Activated naive CD4-positive, alpha-beta T cell treated with anti-CD3 and anti-CD28 coated beads, Interleukin-2, amount 50 U/mL, for 72 hours (primary cell): ENCODE results near the gene GK. TPM values are rescaled to one million over a fixed set of nuclear protein-coding genes. Genes with fewer than 3 reads are reported as not detected.
A peak's percentile ranks its signal among the peaks of the same experiment; 100 is the strongest.

Source experiments
- ATAC-seq, 2 donors: fragments of 150-1000 bp; cut with Tn5 transposase; 2 replicates each; pipeline ENCODE4 v1.10.0; 2021; ENCODE audit warnings: mild to moderate bottlenecking in 2 of 2, moderate library complexity in 2 of 2
- DNase-seq, 2 donors: peaks; one replicate each; pipeline ENCODE4 v3.0.0; 2021 to 2022; ENCODE audit warnings: low spot score in 2 of 2
- H3K27ac Mint-ChIP-seq, 2 donors: one replicate each; pipeline ENCODE4 v1.8.0; 2022; ENCODE audit warnings: mild to moderate bottlenecking in 2 of 2, mixed read lengths in 2 of 2
- H3K36me3 Mint-ChIP-seq, 2 donors: one replicate each; pipeline ENCODE4 v1.8.0; 2022; ENCODE audit warnings: mixed read lengths in 2 of 2
- H3K9me3 Mint-ChIP-seq, 2 donors: one replicate each; pipeline ENCODE4 v1.8.0; 2022; ENCODE audit warnings: mixed read lengths in 2 of 2
- total RNA-seq, 2 donors: library from RNA; stranded (reverse); gene quantifications; one replicate each; pipeline ENCODE4 v1.2.3, GENCODE V29; 2022

GK gene
- total RNA-seq, 2 donors from 2014 or later = 53.1 to 147 TPM

- Mint-ChIP-seq H3K9me3 (no peaks in the 10 kb centered on the region), H3K36me3 (peaks cover 7 to 29% of the 10 kb centered on the region in 2 donors), H3K27ac (no peak overlapping the region)
- ATAC-seq = no peak
- no peak for DNase-seq
These were observed 20.8 kb downstream of the GK start for GRCh38 chrX:30673884-30674598.

- DNase-seq (no peak), ATAC-seq (no peak)
- Mint-ChIP-seq H3K27ac (no peak overlapping the region), H3K9me3 (no peaks in the 10 kb centered on the region), H3K36me3 (peaks cover 7 to 35% of the 10 kb centered on the region in 2 donors)
These were observed 21.6 kb downstream of the GK start for GRCh38 chrX:30674799-30675198.

DNA sequence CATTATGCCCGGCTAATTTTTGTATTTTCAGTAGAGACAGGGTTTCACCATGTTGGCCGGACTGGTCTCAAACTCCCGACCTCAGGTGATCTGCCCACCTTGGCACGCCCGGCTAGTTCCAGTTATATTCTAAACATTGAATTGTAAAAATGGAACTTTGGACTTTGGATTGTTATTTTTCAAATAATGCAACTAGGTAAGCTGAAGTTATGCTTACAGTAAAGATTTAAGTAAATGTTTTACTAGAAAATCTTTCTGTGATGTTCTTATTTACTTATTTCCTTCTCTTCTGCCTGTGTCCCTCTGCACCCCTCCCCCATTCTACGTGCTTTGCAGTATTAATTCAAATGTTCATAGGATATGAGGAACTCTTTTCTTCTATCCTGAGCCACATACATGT is 26.1 kb downstream of the GK start:
- no peak for DNase-seq
- Mint-ChIP-seq H3K27ac (no peak overlapping the region), H3K9me3 (no peaks in the 10 kb centered on the region), H3K36me3 (peaks cover 0 to 20% of the 10 kb centered on the region in 2 donors)
- ATAC-seq = no peak

GRCh38 chrX:30680618-30681017 is 27.4 kb downstream of the GK start:
- Mint-ChIP-seq H3K27ac (no peak overlapping the region), H3K36me3 (peaks cover 0 to 15% of the 10 kb centered on the region in 2 donors), H3K9me3 (no peaks in the 10 kb centered on the region)
- DNase-seq (no peak), ATAC-seq (no peak)

DNA sequence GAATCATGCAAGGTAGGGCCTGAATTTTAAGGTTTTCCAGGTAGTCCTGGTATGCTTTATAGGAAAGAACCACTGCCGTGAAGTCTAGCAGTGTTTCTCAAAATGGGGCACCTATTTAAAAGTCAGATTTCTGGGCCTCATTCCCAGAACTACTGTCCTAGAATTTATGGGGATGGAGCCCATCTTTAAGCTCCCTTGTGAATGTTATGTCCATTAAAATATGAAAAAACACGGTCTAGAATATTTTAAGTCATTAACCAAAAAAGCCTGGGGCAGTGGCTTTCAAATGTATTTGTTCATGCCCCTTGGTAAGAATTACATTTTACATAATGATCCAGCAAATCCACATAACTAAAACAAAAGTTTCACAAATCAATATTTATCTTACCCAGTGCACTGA is 35.4 kb downstream of the GK start:
- Mint-ChIP-seq H3K27ac (peak overlapping the region in 1 of 2 donors; percentile 22), H3K9me3 (no peaks in the 10 kb centered on the region), H3K36me3 (peaks cover 8 to 20% of the 10 kb centered on the region in 2 donors)
- DNase-seq (no peak), ATAC-seq (no peak)

DNA sequence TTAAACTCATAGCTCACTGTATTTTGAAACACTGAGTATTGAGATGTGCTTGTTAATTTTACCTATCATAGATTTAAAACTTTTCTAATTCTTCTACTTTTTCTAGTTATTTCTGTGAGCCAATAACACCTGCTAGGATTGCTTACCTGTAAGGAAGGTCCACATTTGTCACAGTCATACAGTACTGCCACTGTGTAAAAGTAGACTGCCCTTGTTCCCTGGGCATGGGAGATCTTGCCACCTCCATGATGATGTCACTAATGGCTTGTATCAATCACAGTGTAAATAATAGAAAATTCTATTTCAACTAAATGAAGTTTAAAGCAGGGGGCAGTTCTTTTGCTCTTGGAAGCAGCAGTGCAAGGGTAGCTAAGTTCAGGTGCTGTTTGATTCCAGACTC is 35.9 kb downstream of the GK start:
- no peak for ATAC-seq
- no peaks in the 10 kb centered on the region for H3K9me3 Mint-ChIP-seq
- H3K36me3 Mint-ChIP-seq = peaks cover 8 to 20% of the 10 kb centered on the region in 2 donors
- peak overlapping the region in 1 of 2 donors; percentile 22 for H3K27ac Mint-ChIP-seq
- DNase-seq = no peak

DNA sequence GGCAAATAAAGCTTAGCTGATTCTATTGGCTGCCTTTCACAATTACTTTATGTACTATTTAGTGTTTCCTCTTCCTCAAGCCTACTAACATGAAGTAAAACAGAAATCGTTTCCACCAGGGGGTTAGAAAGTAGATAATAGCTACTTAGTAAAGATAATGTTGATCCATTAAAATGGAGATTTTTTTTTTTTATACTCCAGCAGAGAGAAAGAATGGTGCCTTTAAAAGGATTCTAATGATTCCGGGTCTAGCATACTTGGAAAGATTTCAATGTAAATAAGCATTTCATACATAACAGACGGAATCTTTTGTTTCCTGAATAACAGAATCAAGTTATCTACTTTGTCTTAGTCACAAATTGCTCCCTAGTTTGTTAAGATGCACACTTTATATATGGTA is 37.1 kb downstream of the GK start:
- ATAC-seq = no peak
- Mint-ChIP-seq H3K27ac (no peak overlapping the region), H3K9me3 (no peaks in the 10 kb centered on the region), H3K36me3 (peaks cover 13 to 27% of the 10 kb centered on the region in 2 donors)
- no peak for DNase-seq

DNA sequence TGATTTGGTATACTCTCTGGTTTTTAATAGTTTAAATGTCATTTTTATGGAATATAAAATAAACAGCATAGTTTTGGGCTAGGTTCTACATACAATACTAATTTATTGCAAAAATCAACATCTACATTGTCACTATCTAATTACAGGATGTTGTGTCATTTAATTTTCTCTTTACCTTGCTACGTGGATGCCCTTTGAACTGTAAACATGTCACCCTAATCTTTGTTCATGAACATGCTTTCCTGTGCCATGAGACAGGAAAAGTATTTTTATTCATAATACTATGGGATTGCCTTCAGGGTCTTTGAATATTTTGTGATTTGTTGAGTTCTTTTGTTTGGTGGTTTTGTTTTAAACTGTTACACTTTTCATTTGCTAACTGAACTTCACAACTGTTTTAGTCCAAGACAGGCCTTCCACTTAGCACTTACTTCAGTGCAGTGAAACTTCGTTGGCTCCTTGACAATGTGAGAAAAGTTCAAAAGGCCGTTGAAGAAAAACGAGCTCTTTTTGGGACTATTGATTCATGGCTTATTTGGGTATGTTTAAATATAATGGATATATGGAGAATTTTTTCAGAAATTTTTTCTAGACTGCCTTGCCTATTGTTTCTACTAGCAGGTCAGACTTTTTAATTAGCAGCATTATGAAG is 40.9 kb downstream of the GK start:
- H3K9me3 Mint-ChIP-seq = no peaks in the 10 kb centered on the region
- no peak overlapping the region for H3K27ac Mint-ChIP-seq
- DNase-seq = no peak
- no peak for ATAC-seq
- H3K36me3 Mint-ChIP-seq = peaks cover 10 to 24% of the 10 kb centered on the region in 2 donors

DNA sequence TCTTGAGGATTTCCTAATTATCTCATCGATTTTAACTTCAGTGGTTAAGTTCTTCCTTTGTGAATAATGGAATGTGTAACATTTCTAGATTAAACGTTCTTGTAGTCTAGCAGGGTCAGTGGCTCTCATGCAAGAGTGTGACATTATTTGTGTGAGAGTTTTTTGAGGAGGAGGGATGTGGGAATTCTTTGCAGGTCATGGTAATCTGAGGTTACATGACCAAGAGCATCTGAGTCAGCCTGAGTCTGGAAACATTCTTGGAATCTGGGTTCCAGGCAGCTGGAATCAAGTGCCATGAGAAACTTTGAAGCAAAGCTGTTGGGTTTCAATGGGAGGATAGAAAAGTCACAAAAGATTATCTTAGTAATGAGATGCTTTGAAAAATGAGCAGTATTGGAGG is 49.5 kb downstream of the GK start:
- Mint-ChIP-seq H3K36me3 (peaks cover 8 to 18% of the 10 kb centered on the region in 2 donors), H3K9me3 (no peaks in the 10 kb centered on the region), H3K27ac (peak overlapping the region in 1 of 2 donors; percentile 33)
- no peak for DNase-seq
- no peak for ATAC-seq

GRCh38 chrX:30706216-30706775 is 53.1 kb downstream of the GK start:
- DNase-seq (no peak), ATAC-seq (no peak)
- Mint-ChIP-seq H3K9me3 (no peaks in the 10 kb centered on the region), H3K36me3 (peaks cover 14 to 33% of the 10 kb centered on the region in 2 donors), H3K27ac (no peak overlapping the region)

DNA sequence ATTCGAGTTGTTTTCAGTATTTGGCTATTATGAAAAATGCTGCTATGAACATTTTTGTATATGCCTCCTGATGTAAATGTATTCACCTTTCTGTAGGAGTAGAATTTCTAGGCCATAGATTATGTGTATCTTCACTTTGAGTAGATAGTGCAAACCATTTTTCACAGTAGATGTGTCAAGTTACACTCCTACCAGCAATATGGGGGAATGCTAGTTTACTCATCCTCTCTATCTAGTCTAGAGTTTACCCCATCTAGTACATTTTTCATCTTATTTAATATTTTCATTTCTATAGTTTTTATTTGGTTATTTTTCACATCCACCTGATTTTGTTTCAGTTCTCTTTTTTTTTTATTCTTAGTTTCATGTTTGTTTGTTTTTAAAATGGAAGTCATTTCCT is 59.0 kb downstream of the GK start:
- Mint-ChIP-seq H3K27ac (peak overlapping the region in 1 of 2 donors; percentile 91), H3K36me3 (peaks cover 15 to 43% of the 10 kb centered on the region in 2 donors), H3K9me3 (no peaks in the 10 kb centered on the region)
- DNase-seq (no peak), ATAC-seq (peak in 1 of 2 donors; percentile 51)

DNA sequence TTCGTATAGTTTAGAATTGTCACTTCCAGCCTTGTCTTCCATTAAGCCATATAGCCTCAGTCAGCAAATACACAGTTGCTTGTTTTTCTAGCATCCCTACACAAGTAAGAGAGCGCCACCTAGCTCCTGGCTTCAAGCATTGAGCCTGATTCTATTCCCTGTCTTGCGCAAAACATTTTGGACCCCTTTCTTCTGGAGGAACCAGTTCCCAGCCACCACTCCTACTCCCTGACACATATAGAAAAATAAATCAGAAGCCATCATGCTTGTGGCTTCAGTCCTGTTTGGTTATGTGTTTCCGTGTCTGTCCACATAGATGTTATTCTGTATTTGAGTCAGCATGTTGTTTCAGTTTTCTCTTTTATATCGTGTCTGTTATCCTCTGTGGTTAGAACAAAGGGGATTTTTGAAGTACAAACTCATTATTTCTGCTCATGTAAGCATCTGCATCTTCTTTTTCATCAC is 59.9 kb downstream of the GK start:
- H3K27ac Mint-ChIP-seq = peak overlapping the region; percentile 80 to 87
- DNase-seq (peak; percentile 34 to 55), ATAC-seq (peak; percentile 93 to 95)
- H3K36me3 Mint-ChIP-seq = peaks cover 15 to 43% of the 10 kb centered on the region in 2 donors
- no peaks in the 10 kb centered on the region for H3K9me3 Mint-ChIP-seq

- Mint-ChIP-seq H3K36me3 (peaks cover 15 to 43% of the 10 kb centered on the region in 2 donors), H3K9me3 (no peaks in the 10 kb centered on the region), H3K27ac (peak overlapping the region; percentile 80 to 87)
- DNase-seq (no peak), ATAC-seq (no peak)
These were observed 60.9 kb downstream of the GK start for GRCh38 chrX:30714138-30714537.

DNA sequence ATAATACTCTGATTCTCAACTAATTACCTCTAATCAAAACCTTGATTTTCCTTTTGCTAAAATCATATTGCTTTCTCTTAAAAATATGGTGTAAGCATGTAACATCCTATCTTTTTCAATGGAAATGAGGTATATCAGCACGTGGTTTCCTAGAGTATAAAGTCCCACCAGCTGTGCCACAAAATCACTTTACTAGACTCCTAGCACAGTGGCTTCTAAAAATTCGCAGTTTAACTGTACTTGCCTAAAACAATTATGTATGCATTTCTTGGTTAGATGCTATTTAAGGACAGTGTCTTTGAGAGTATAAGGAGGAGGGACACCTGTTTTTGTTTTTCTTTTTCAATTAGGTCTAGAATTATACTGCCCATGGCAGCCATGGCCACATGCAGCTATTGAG is 62.8 kb downstream of the GK start:
- DNase-seq = no peak
- Mint-ChIP-seq H3K27ac (no peak overlapping the region), H3K36me3 (peaks cover 12 to 42% of the 10 kb centered on the region in 2 donors), H3K9me3 (no peaks in the 10 kb centered on the region)
- ATAC-seq = no peak

DNA sequence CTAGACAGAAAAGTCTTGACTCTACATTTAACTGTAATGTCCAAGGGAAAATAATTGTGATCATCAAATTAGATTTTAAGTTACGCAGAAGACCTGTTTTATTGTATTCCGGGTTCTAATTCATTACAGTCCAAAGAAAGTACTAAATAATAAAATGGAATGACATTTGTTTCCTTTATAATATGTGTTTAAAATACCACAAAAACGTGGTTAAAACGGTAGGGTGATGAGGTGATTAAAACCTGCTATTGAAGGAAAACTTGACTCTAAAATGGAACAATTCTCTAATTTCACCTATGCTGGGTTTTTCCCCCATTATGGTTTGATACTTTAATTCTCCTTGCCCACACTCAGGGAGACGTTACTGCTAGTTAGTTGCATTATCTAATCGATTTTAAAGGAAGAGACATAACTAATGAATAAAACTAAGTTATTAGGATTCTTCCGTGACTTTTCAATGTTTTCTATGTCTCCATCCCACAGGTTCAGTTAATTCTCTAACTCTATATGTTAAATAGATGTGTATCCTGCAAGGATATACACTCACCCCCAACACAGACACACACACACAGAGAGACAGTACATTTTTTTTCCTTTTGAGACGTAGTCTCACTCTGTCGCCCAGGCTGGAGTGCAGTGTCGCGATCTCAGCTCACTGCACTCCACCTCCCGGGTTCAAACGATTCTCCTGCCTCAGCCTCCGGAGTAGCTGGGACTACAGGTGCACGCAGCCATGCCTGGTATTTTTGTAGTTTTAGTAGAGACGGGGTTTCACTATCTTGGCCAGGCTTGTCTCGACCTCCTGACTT is 80.8 kb downstream of the GK start:
- ATAC-seq (peak in 1 of 2 donors; percentile 35), DNase-seq (no peak)
- peak overlapping the region; percentile 44 to 92 for H3K27ac Mint-ChIP-seq
- no peaks in the 10 kb centered on the region for H3K36me3 Mint-ChIP-seq
- H3K9me3 Mint-ChIP-seq = no peaks in the 10 kb centered on the region

GRCh38 chrX:30734782-30735181 is 81.6 kb downstream of the GK start:
- DNase-seq = no peak
- ATAC-seq = no peak
- Mint-ChIP-seq H3K27ac (peak overlapping the region in 1 of 2 donors; percentile 92), H3K36me3 (no peaks in the 10 kb centered on the region), H3K9me3 (no peaks in the 10 kb centered on the region)

DNA sequence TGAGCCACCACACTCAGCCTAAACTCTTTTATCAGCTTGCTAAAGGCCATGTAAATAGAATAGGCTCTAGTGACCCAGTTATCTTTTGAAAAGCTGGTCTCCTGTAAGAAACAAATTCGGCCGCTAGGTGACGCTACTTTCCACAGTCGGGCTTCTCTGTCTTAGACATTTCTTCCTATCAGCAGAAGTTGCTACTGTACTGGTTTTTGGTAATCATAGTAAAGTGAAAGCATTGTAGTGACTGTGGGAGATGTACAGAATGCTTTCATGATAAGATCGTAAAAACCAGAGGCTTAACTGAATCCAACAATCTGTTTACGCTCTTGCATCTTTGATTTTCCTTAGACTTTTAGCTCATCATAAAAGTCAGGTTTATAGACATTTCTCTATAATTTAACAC is 82.6 kb downstream of the GK start:
- ATAC-seq = peak; percentile 77 to 89
- no peaks in the 10 kb centered on the region for H3K36me3 Mint-ChIP-seq
- no peaks in the 10 kb centered on the region for H3K9me3 Mint-ChIP-seq
- peak overlapping the region in 1 of 2 donors; percentile 47 for H3K27ac Mint-ChIP-seq
- peak; percentile 58 to 70 for DNase-seq
